ENCODE data around the gene RARRES1. TPM values are rescaled to one million over a fixed set of nuclear protein-coding genes. Genes with fewer than 3 reads are reported as not detected.

Gene RARRES1
- total and polyA plus RNA-seq, 2 experiments from 2014 or later: 0.10 to 0.82 TPM

GRCh38 chr3:158742871-158743663 is 10.8 kb upstream of the RARRES1 start:
- H3K4me2 ChIP-seq: no peak overlapping the region
- no peaks in the 10 kb centered on the region for H3K4me1 ChIP-seq (ENCODE audit: insufficient read depth)
- no peak overlapping the region for H2AFZ ChIP-seq
- no peaks in the 10 kb centered on the region for H3K27me3 Mint-ChIP-seq (ENCODE audit: insufficient read depth, low read depth, poor library complexity)
- ATAC-seq (no peak), DNase-seq (ENCODE audit: low spot score) (no peak)
- no peaks in the 10 kb centered on the region for H3K79me2 ChIP-seq (replicated peaks; ENCODE audit: insufficient read depth)
- no peaks in the 10 kb centered on the region for H3K27me3 ChIP-seq (ENCODE audit: insufficient read depth)
- no peaks in the 10 kb centered on the region; the same call in 2 of the 3 replicates for H3K36me3 Mint-ChIP-seq (ENCODE audit: low read depth)
- no peaks in the 10 kb centered on the region for H4K20me1 ChIP-seq (replicated peaks; ENCODE audit: insufficient read depth)
- no peak overlapping the region for H3K27ac Mint-ChIP-seq
- H3F3A ChIP-seq (replicated peaks; ENCODE audit: low read depth): no peaks in the 10 kb centered on the region
- no peaks in the 10 kb centered on the region for H3K9me2 ChIP-seq (ENCODE audit: insufficient read depth)
- H3K27ac ChIP-seq (ENCODE audit: low read depth): no peak overlapping the region
- no peak for TF ChIP-seq EZH2 (IDR thresholded peaks at IDR 0.05; ENCODE audit: low read depth, unreplicated experiment)
- no peak for TF ChIP-seq ZNF462 (CRISPR knock-in tag; IDR thresholded peaks at IDR 0.05)
- no peak for TF ChIP-seq REST (IDR thresholded peaks at IDR 0.05; ENCODE audit: unreplicated experiment)
- no peak for TF ChIP-seq JUNB (IDR thresholded peaks at IDR 0.05; ENCODE audit: unreplicated experiment)
- no peak for TF ChIP-seq POLR2AphosphoS5 (IDR thresholded peaks at IDR 0.05; ENCODE audit: low read depth)
- TF ChIP-seq CTCF (conservative IDR thresholded peaks at IDR 0.05; ENCODE audit: low read depth in 2 of 2): no peak
- TF ChIP-seq ZNF114 (CRISPR knock-in tag; IDR thresholded peaks at IDR 0.05): no peak
- no peak for TF ChIP-seq ETS1 (IDR thresholded peaks at IDR 0.05)
- no peak for TF ChIP-seq NANOG (IDR thresholded peaks at IDR 0.05; ENCODE audit: borderline replicate concordance)
- H3K36me3 ChIP-seq (ENCODE audit: insufficient read depth): no peaks in the 10 kb centered on the region
- H3K9me3 Mint-ChIP-seq: no peaks in the 10 kb centered on the region; the same call in 2 of the 3 replicates
- H3K4me3 Mint-ChIP-seq: no peak overlapping the region
- H3K4me1 Mint-ChIP-seq: no peaks in the 10 kb centered on the region; the same call in 2 of the 3 replicates
- H3K4me3 ChIP-seq: no peak overlapping the region

All from GM23338 (cell line).